ENCODE measurements around the gene NKX2-3.

Gene NKX2-3

DNA sequence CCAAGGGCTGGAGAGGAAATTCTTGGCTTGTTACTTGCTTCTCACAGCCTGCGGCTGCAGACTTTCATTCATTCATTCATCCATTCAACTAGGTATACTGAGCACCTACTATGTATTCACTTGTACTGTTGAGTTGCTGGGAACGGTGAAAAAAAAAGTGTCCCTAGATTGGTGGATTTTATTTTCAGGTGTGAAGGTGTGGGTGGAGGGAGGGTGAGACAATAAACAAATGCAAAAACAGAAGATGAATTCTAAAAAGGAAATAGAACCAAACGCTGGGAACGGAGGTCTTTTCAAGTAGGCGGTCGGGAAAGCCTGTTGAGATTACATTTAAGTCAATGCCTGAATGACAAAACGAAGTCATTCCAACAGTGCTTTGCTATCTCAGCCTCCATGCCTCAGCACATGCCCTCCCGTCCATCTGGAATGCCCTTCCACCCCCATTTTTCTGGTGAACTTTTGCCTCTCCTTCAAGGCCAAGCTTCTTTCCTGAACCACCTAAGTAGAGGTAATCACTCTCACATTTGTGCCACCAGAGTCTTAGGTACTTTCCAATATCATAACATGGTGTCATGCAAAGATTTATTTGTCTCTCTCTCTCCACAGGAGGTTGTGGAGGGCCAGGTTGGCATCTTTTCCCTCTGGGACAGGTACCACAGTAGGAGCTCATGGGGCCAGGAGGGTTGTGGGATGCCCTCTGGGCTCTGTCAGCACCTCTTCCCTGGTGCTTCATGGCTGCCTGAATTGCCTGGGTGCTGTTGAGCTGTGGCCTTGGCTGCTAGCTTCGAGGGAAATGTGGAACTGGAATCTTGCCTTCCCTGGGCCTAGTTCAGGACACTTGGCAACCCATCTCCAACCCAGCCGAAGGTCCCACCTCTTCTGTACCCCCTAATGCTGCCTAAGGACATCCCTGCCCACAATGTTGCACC is 5.5 kb downstream of the NKX2-3 start:
- DNase-seq (ENCODE audit: low read depth, low spot score) = no peak

DNA sequence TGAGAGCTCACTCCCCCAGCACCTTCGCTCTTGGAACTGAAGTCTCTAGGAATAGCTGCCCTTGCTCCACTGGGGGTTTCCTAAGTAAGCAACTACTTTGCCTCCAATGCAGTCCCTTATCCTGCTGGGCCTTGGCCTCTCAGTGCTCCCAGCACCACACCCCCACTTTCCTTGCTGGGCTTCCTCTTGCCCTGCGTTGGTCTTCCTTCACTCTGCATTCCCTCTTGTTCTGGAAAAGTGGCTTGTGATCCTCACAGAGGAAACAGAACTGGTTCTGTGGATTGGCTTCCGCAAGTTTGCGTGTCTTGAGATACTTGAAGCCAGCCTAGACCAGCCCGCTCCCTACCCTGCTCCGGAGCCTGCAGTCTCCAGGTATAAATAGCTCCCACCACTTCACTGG is 6.4 kb downstream of the NKX2-3 start:
- no peak for DNase-seq (ENCODE audit: low read depth, low spot score)

DNA sequence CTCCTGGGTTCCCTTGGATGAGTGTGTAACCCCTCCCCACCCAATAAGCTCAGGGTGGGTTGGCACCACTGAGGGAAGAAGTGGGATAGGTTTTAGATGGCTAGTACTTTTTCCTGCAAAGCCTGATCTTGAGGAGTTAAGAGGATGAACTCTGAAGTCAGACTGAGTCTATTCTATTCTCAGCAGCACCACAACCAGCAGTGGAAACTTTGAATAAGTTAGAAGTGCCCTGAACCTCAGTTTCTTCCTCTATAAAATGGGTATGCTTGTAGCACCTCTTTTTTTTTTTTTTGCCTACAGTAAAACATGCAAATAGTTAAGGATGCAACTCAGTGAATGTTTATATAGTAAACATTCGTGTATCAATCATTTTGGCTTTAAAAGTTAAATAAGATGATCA is 7.1 kb downstream of the NKX2-3 start:
- DNase-seq (ENCODE audit: low read depth, low spot score) = no peak

DNA sequence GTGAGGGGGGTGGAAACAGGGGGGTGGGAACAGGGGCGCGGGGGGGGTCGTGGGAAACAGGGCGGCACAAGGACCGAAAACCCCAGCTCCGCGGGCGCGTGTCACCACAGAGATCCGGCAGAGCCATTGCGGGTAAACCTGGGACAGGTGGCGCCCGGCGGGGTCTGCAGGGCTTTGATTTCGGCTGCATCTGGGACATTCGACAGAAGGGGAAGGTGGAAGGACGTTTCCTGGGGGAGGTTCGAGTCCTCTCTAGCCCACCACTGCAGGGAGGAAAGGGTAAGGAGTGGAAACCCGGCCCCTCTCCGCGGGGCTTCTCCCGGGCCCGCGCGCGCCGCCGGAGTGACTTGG is 7.5 kb downstream of the NKX2-3 start:
- DNase-seq (ENCODE audit: low read depth, low spot score) = no peak

DNA sequence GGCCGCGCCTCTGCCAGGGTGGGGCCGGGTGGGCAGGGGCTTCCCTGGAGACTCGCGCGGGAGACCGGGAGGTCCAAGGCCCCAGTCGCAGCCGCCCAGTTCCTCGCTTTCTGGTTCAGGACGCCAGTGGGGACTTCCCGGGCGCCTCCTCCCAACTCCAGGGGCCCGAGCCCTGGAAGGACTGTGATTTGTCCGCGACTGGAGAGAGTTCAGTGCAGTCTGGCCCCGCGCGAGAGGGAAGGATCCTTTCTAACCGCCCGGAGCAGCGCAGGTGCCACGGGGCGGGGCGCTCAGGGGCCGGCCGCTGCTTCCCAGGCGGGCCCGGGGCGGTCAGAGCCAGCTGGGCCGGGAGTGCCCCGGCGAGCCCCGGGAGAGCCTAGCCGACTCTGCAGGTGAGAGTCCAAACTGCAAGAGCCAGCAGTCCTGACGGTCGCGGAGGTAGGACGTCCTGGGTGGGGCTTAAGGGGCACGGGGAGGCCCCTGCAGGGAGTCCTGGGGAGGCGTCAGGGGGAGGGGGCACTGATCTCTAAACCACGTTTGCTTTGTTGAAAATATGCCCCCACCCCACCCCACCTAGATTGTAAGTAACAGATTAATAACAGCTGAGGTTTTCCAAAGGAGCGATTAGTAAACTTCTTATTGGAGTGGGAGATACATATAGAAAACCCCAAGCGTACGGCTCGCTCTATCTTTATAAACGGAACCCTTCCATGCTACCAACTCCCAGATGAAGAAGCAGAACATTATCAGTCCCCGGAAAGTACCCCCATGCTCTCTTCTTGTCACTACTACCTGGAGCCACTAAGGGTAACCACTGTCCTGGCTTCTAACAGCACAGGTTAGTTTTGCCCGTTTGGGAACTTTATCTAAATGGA is 8.2 kb downstream of the NKX2-3 start:
- no peak for DNase-seq (ENCODE audit: low read depth, low spot score)

DNA sequence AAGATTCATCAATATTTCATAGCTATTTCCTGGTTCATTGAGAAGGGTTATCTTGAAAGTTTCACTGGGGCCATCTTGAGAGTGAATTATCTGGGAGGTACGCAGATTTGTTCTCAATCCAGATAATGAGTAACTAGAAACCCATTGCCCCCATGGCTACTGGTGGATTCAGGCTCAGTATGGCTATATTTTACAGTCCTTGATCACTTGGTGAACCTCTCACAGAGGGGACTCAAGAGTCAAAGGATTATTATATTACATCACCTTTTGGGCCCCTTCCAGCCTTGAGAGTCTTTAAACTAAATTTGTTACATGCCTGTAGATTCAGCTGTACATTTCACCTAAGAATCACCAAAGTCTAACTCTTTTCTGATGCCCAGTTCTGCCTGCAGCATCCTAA is 11.6 kb downstream of the NKX2-3 start:
- no peak for DNase-seq (ENCODE audit: low read depth, low spot score)

DNA sequence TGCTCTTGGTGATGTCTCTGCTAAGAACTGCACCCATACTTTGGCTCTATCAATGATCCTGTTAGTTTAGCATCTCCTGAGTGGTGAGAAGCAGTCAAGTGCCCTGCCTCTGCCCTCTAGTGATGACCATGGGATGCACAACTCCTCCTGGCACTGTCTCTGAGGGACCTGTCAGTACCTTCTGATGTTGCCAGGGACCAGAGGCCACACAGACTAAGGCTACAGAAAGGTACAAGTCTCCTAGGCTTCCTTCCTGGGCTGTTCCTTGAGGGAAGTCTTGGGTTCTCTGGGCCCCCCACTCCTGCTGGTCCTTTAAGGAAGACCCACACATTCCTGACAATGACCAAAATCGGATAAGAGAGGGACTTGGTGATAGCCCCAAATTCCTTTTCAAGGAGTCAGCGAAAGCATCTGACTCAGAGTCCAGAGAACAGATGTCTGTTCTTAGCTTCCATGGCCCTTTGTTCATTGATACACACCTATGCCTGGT is 15.3 kb downstream of the NKX2-3 start:
- DNase-seq (ENCODE audit: low read depth, low spot score) = no peak

DNA sequence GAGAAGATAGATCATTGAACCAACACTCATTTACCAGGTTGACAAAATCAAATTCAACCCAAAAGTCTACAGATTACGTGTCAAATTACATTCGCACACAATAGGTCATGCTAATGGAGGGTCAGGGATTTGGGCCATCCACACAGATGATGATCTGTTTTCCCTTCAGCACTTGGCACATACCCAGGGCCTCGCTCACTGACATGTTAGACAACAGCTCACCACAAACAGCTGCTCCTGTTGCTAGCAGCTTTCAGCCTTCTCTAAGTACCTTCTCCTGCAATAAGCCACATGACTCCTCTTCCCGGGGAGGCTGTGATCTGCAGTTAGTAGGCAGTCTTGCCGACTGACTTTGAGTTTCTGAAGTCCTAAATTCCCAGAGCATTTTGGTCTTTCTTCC is 18.4 kb downstream of the NKX2-3 start:
- no peak for DNase-seq (ENCODE audit: low read depth, low spot score)

DNA sequence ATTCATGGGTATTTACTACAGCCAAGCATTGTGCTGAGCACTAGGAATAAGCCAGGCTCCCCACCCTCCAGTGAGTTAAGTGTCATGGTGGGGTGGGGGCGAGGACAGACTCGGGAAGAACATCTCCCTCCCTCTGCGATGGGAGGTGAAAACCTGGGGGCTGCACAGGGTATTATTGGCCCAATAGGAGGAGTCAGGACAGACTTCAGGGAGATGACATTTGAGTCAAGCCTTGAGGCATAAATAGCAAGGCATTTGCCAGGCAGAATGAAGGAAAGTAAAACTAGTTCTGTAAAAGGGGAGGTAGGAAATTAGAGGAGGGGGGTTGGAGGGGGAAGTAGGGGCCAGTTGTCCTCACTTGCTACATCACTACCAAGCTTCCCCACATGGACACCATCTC is 18.9 kb downstream of the NKX2-3 start:
- DNase-seq (ENCODE audit: low read depth, low spot score) = no peak

DNA sequence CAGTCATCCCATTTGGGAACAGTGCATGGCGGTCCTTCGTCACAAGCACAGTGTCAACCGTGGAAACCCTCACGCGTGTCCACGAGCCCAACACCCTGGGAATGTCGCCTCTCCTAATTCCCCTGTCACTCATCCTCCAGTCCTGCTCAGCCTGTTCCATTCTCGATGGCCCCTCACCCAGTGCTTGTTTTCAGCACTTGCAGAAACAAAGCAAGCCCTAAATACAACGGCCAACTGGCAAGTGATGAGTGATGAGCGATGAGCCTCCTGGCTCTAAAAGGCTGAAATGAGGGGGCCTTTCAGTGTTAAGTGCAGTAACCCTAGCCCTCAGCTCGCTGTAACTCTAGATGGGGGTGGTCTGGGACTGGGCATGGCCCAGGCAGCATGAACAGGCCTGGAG is 22.6 kb downstream of the NKX2-3 start:
- no peak for DNase-seq (ENCODE audit: low read depth, low spot score)

DNA sequence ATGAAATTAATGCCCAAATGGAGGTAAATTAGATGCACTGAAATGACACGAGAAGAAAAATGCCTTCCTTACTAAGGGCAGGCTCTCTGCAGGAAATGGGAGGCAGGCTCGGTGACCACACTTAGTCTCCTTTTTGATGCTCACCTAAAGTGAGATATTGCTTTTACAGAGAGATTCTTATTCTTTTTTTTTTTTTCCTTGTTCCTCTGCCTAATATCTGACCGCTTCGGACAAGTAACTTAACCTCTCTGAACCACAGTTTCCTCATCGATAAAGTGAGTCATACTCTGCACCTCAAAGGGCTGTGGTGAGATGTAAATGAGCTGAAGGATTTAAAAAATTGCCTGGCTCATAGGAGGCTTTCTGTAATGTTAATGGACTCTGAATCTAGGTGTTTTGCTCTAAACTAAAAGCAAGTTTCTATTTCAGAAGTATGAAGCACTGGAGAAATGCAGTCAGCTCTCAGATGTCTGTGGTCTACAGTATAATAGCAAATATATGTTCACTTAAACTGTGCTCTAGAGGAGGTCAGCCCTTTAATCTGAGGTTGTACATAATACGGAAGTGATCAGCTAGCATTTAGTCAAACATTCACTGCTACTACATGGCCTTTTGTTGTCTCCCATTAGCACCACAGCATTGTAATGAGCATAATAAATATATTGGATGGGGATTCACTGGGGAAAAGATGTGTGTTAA is 23.2 kb downstream of the NKX2-3 start:
- DNase-seq (ENCODE audit: low read depth, low spot score) = no peak

DNA sequence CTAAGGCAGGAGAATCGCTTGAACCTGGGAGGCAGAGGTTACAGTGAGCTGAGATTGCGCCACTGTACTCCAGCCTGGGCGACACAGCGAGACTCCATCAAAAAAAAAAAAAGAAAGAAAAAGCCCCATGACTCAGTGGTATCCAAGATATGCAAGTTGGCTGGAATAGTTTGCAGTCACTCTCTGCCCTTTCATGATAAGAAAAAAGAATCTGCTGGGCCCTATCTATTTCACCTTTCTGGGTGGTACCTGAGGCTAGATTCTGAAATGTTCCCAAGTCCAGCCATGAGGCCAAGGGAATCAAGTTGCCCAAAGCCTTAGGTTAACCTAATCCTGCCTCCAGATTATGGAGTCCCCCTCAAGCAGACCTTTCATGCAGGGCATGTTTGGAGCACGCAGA is 24.3 kb downstream of the NKX2-3 start:
- no peak for DNase-seq (ENCODE audit: low read depth, low spot score)

DNA sequence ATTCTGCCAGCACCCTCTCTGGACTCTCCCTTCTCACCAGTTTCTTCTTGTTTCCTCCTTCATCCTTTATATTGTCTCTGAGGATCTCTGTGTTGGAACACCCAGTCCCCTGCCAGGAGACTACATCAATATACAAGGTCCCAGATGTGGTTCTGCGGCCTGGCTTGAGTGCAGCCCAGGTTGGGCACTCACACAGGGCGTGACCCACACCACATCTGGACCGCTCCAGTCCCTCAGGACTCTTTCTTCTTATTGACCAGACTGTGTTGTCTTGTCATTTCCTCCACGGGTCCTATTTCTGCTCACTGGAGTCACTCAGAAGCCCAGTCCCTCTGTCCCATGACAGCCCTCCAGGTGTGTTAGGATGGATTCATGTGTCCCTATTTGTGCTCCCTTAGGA is 26.0 kb downstream of the NKX2-3 start:
- no peak for DNase-seq (ENCODE audit: low read depth, low spot score)

DNA sequence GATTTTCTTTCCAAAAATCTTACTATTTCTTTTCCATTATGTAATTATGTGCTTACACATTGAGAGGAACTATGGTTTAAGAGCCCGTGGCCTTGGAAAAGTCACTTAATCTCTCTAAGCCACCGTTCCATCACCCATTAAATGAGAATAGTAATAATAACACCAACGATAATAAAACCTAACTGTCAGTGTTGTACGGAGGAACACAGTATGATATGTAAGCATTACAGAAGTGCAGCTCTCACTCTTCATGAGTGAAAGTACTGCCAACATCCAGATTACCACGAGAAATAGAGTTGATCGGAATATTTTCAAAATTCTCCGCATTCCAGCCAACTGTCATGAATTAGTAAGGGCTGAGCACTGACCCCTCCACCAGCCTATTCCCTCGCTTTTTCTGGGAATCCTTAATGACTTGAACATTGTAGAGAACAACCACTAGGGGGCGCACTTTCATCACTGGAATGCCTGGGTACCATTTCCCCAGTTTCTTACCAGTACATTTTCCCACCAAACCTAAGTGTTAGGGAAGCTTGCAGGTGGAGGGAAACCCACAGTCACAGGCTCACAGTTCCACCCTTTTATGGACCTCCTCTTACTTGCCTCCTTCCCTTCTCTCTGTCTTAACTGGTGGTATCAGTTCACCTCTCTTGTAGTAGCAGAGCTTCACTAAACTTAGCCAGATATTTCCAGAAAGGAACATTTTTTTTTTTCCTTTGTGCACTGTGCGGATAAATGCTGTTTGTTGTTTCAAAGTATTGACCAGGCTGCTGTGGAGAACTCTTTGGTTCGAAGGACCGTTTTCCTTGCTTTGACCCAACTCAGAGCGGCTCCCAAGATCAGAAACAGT is 27.8 kb downstream of the NKX2-3 start:
- peak; percentile 23 for DNase-seq (ENCODE audit: low read depth, low spot score)

DNA sequence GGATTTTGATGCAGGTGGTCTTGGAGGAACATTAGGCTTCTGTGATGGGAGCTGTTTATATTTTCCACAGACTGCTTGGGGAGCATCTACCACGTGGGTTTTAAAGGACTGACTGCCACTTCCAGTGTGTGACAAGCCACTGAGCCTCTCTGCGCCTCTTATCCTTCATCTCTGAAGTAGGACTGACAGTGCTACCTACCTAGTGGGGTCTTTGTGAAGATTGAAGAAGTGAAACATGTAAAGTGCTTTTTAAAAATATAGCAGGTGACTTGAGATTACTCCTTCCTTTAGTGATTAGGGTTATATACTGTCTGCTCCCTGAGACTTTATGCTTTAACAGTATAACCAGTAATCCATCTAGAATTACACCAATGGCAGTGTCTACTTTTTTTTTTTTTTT is 29.9 kb downstream of the NKX2-3 start:
- DNase-seq (ENCODE audit: low read depth, low spot score) = no peak

DNA sequence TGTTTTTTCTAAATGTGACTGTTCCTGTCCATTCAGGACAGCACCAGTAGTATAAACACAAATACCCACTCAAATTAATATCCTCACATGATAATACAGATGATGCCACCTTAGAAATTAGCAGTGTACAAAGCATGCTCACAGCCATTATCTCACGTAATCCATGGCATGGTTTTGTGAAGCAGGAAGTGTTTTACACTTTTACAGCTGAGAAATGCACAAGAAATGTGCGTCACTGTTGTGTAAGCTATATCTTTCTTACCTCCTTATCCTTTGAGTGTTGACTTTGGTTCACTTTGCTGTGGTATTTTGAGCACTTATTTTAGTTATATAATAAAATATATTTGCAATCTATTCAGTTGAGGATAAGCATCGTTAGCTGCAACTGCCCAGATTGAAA is 31.6 kb downstream of the NKX2-3 start:
- DNase-seq (ENCODE audit: low read depth, low spot score) = no peak

DNA sequence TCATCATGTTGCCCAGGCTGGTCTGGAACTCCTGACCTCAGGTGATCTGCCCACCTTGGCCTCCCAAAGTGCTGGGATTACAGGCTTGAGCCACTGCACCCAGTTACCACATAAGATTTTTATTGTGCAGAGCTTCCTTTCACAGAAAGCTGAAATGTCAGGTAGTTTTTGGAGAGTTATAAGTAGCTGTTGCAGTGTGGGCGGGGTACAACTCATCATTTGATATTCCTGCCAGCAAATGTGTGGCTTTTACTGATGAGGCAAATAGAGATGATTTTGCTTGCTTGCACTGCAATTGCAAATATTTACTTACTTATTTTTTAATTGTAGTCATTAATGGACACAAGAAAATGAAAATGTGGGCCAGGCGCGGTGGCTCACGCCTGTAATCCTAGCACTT is 32.4 kb downstream of the NKX2-3 start:
- DNase-seq (ENCODE audit: low read depth, low spot score) = no peak

DNA sequence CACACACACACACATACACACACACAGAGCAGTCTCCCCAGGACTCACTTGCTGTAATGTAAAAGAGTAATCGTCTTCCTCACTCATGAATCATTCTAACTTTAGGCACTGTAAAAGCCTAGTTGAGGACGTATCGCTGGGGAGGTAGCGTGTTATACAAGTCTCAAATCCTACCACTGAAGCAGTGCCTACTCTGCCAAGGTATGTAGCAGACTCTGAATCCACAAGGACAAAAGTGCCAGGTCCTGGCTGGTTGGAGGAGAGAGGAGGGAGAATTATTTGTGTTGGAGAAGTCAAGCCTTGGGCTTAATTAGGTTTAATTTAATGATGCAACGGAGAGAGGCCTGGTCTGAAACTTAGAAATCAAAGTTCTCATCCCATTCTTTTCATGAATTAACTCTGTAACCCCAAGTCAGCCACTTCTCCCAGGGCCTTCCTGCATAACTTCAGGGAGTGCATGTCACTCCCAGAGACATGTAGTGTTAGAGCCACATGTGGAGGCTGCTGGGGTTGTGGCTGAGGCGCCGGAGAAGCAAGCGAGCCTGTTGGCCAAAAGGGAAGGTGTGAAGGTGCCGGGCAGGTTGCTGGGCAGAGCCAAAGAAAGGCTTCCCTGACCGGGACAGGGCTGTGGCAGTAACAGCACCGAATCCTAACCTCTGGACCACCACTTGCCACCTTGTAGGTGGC is 36.7 kb downstream of the NKX2-3 start:
- DNase-seq (ENCODE audit: low read depth, low spot score) = no peak

DNA sequence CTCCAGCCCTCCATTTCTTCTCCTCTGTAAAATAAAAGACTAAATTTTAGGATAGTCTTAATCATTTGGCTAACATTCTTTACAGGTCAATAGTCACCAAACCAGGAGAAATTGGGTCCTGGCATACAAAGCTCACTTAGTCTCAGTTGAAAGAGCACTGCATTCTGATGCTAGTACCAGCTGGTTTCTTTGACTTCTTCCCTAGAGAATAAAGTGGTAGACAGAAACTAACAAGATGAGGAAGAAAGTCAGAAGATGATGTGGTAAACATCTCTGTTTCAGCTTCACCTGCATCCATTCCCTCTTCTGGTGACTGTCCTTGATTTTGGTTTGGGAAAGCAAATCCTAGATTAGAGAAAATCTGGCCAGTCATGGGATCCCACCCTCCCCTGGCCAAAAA is 37.2 kb downstream of the NKX2-3 start:
- DNase-seq (ENCODE audit: low read depth, low spot score) = no peak

DNA sequence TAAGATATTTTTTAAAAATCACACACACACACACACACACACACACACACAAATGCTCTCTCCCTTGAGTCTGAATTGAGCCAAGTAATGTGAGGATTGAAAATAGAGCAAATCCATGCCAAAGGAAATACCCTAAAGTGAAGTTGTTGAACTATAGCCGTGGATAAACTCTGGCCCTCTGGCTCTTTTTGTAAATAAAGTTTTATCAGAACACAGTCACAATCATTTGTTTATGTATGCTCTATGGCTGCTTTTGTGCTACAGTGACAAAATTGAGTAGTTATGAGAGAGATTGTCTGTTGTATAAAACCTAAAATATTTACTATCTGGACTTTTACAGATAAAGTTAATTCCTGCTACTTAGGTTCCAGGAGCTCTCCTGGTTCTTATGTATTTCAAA is 39.1 kb downstream of the NKX2-3 start:
- DNase-seq (ENCODE audit: low read depth, low spot score) = no peak

DNA sequence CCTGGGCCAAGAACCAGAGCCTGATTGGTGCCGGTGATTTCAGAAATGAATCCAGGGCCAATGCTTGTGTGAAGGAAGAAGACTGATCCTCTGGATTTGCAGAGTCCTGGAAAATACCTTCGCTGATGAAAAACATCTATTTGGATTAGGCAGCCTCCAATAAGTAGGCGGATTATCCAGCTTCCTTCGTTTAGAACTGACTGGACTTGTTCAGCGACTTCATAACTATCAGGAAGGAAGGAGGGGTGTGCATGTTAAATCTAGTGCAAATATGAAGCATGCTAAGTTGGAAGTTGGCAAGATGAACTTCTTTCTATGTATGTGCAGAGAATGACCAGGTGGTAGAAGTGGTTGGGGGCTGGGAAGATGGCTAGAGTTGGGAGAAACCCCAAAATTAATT is 41.0 kb downstream of the NKX2-3 start:
- DNase-seq (ENCODE audit: low read depth, low spot score) = no peak

Measured in activated CD4-positive, CD25-positive, alpha-beta regulatory T cell treated with anti-CD3 and anti-CD28 coated beads, Interleukin-2, amount 50 U/mL, for 16 hours (primary cell).